Esophagus squamous epithelium (tissue), 4 donors: Measurements from ENCODE around the gene MCM9.

Experiments used
- POLR2A ChIP-seq, 4 donors: fragments of 450-650 bp; IDR thresholded peaks; one replicate each; pipeline ENCODE4 v1.6.1; 2017; ENCODE audit warnings: antibody characterized with exemption in 4 of 4, mild to moderate bottlenecking in 4 of 4, moderate library complexity in 3 of 4
- TF ChIP-seq, protein P1 (sequence below), 6 experiments: fragments of 450-650 bp in 4 of 6; fragments of 200-600 bp in 2 of 6; sonication (generic) in 2 of 6; IDR thresholded peaks; one replicate each; pipeline ENCODE4 v1.5.1; 2016 to 2019; ENCODE audit warnings: antibody characterized with exemption in 6 of 6, mild to moderate bottlenecking in 4 of 6, moderate library complexity in 4 of 6

DNA sequence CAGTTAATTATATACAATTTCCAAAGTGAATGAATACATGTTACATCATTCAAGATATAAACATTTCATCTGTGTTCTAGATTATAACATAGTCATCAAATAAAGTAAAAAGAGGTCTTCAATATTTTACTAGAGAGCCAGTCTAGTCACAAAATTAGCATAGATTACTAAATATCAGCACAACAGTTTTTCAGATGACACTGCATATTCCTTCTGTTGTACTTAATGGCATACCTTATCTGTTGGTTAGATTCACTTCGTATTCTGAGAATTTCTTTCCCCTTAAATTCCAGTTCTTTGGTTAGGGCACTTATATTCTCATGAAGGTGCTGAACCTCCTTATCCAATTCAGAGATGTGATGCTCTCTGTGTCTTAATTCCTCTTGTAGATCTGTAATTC lies 39.8 kb upstream of the MCM9 start:
- TF ChIP-seq, protein P1, sequence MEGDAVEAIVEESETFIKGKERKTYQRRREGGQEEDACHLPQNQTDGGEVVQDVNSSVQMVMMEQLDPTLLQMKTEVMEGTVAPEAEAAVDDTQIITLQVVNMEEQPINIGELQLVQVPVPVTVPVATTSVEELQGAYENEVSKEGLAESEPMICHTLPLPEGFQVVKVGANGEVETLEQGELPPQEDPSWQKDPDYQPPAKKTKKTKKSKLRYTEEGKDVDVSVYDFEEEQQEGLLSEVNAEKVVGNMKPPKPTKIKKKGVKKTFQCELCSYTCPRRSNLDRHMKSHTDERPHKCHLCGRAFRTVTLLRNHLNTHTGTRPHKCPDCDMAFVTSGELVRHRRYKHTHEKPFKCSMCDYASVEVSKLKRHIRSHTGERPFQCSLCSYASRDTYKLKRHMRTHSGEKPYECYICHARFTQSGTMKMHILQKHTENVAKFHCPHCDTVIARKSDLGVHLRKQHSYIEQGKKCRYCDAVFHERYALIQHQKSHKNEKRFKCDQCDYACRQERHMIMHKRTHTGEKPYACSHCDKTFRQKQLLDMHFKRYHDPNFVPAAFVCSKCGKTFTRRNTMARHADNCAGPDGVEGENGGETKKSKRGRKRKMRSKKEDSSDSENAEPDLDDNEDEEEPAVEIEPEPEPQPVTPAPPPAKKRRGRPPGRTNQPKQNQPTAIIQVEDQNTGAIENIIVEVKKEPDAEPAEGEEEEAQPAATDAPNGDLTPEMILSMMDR (IDR thresholded peaks at IDR 0.05), result no peak
- no peak for TF ChIP-seq POLR2A (IDR thresholded peaks at IDR 0.05)
